ENCODE results near the gene AFAP1L2.

The AFAP1L2 gene

DNA sequence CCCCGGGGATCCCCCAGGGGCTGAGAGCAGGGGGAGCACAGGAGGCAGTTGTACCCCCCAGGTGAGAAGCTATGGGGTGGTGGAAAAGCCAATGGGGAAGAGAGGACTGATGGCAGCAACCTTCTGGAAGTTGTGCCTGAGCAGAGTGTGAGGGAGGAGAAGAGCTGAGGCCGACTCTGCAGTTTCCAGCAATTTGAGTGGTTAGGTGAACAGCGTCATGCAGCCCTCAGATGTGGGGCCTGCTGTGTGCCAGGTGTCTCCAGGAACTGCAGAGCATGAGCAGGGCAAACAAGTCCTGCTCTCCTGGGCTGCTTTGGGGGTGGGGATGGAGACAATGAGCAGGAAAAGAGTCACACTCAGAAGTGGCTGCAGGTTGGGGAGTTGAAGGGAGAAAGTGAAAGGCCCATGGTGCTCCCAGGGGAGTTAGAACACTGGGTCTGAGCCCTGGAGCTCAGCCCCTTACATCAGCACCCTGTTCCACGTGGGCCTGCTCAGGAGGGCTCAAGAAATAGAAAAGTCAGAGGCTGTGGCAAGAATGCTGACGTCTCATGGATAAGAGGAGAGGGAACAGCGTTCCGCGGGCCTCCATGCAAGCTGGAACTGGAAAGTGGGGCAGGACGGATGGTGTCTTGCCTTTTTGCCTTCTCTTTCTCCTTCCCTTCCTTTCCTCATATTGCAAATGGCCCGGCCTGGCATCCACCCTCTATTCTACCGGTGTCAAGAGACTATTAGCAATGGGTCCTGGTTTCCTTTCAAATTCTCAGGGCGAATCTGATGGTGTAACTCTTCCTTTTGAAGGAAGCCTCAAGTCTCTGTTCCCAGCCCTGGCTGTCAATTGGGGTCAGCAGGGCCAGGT lies 4.0 kb upstream of the AFAP1L2 start:
- DNase-seq: no peak

DNA sequence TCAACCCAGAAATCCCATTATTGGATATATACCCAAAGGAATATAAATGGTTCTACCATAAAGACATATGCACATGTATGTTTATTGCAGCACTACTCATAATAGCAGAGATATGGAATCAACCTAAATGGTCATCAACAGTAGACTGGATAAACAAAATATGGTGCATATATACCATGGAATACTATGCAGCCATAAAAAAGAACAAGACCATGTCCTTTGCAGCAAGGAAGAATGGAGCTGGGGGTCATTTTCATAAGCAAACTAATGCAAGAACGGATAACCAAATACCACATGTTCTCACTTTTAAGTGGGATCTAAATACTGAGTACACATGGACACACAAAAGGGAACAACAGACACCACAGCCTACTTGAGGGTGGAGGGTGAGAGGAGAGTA lies 2.2 kb upstream of the AFAP1L2 start:
- no peak for DNase-seq

DNA sequence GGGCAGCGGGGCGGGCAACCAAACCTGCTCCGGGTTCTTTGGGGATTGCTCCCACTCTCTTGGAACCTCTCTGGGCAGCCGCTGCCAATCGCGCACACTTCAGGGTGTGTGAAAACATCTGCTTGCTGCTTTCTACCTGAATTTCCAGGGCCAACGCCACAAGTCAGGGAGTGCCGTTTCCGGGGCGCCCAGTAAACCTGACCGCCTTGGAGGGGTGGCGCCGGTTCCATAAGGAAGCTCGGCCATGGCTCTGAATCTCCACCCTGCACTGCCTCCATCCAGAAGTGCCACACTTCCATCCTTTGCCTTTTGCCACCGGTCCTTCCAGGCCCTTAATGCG lies 679 bp upstream of the AFAP1L2 start:
- no peak for DNase-seq

DNA sequence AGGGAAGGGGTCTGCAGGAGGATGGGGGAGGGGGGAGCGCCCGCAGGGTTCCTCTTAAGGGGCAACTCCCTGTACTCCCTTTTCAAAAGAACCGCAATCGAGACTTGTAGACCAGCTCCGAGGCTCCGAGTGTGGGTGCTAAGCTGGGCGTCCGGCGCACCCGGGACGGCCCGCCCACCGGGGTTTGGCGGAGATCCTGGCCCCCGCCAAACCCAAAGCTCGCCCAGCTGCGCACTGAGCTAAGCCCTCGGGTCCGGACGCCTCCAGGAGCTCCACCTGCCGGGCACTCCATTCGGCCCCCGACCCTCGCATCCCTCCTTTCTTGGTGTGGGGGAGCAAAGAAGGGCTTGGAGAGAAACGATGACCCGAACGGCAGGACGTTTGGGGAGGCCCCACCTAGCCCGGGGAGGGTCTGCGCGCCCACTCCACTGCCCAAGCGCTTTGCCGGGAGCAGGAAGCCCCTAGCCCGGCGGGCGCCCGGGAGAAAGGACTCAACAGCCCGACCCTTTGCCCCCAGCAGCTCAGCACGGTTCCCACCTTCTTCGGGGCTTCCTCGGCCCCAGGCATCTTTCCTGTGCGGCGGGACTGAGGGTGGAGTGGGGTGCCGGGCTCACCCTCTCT lies 651 bp downstream of the AFAP1L2 start:
- no peak for DNase-seq

- DNase-seq: no peak
These were observed 1.3 kb downstream of the AFAP1L2 start for GRCh38 chr10:114402871-114403540.

DNA sequence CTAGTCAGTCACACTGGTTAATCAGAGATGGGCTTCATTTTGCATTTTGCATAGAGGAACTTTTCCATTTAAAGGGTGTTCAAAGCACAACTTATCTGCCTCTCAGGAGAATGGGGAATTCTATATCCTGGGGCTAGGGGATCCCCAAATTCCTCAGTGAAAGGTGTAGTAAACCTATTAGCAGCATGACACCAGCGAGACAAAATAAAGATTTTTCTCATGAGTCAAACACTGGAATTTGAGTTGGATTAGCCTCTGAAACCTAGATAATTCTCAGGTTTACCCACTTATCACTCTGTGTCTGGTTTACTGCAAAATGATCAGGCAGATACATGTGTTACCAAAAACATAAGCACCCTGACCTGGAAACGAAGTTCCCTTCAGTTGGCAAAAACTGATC lies 2.1 kb downstream of the AFAP1L2 start:
- no peak for DNase-seq

GRCh38 chr10:114401195-114401791 lies 3.0 kb downstream of the AFAP1L2 start:
- no peak for DNase-seq

DNA sequence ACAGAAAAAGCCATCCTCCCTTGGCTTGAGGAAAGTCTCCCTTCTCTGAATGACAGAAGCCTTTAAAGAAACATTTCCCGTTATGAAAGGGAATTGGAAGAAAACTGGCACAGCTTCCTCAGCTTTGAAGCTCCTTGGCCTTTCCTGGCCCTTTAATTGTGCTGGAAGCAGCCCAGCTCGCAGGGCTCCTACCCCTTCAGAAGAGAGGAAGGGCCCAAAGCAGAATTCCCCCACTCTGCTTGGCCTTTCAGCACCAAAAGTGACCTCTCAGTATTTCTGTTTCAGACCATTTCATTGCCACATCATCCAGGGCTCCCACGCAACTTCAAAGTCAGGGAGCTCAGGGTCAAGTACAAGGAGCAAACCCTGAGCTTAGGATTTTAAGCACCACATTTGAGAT lies 4.2 kb downstream of the AFAP1L2 start:
- DNase-seq: no peak

- no peak for DNase-seq
These were observed 4.7 kb downstream of the AFAP1L2 start for GRCh38 chr10:114399576-114399975.

GRCh38 chr10:114398587-114399331 lies 5.5 kb downstream of the AFAP1L2 start:
- no peak for DNase-seq

GRCh38 chr10:114397651-114398145 lies 6.6 kb downstream of the AFAP1L2 start:
- DNase-seq: no peak

- no peak for DNase-seq
These were observed 7.8 kb downstream of the AFAP1L2 start for GRCh38 chr10:114396464-114396863.

- no peak for DNase-seq
These were observed 8.8 kb downstream of the AFAP1L2 start for GRCh38 chr10:114395366-114396022.

DNA sequence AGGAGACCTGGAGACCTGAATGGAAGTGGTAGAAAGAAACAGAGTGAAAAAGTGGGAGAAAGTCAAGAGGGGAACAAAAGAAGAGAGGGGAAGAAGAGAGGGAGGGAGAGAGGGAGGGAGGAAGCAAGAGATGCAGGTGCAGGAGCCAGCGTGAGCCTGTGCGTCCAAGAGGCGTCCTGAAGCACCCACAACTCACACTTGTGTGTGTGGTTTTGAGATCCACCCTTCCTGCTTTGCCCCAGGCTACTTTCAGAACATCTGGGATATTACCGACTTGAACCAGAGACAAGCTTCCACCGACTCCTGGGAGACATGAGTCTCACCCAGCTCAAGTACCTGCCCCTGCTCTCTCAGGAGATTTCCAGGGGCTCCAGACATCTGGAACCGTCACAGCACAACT lies 9.8 kb downstream of the AFAP1L2 start:
- no peak for DNase-seq

GRCh38 chr10:114393886-114394285 lies 10.4 kb downstream of the AFAP1L2 start:
- DNase-seq: no peak

DNA sequence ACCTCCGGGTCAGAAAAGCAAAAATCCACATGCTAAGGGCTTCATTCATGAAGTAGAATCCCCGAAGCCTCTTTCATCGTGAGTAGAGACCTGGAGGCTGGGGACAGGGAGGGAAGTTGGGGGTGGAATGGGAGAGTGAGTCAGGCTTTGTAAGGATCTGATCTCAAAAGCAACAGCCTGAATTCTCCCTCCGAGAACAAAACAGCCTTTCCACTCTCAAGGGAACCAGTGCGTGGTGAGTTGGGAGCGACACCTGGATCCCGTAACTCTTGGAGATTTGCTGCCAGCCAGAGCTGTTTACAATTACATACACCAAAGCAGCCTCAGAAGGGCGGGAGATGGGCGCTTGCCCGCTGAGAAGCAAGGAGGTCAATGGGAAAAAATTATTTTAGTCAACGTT lies 10.8 kb downstream of the AFAP1L2 start:
- no peak for DNase-seq

DNA sequence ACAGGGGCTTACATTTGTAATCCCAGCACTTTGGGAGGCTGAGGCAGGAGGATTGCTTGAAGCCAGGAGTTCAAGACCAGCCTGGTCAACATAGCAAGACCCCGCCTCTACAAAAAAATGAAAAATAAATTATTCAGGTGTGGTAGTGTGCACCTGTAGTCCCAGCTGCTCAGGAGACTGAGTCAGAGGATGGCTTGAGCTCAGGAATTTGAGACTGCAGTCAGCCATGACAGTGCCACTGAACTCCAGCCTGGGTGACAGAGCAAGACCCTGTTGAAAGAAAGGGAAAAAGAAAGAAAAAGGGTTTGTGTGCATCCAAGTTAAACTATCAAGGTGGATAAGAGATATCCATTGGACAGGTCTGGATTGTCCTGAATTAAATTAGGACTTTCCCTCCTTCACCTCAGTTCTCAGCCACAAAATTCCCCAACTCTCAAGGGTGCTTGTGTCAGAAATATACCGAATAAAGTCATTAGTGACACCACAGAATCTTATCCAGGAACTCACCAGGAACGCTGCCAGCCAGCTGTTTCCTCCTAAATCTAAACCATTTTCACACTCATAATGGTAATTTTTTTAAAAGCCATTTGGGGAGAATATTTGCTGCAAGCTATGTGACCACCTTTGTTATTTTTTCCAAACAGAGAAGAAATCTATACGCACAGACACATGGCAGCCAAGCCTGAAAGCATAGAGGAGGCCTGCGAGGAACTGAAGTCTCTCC lies 12.0 kb downstream of the AFAP1L2 start:
- DNase-seq: no peak

- no peak for DNase-seq
These were observed 12.7 kb downstream of the AFAP1L2 start for GRCh38 chr10:114391599-114391998.

GRCh38 chr10:114389426-114389825 lies 14.9 kb downstream of the AFAP1L2 start:
- DNase-seq: no peak

DNA sequence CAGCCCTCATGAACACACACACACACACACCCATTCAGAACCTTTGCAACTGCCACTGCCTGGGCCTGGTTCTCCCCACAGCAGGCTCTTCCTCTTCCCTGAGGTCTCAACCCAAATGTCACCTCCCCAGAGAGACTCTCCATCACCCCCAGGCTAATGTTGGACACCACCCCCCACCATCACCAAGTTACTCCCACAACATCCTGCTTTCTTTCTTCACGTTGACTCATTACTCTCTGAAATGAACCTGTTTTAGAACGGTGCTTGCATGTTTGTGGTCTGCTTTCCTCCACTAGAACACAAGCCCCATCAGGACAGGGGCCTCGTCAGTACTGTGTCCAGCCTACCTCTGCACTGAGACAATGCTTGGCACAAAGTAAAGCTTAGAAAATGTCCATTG lies 16.0 kb downstream of the AFAP1L2 start:
- DNase-seq: no peak

DNA sequence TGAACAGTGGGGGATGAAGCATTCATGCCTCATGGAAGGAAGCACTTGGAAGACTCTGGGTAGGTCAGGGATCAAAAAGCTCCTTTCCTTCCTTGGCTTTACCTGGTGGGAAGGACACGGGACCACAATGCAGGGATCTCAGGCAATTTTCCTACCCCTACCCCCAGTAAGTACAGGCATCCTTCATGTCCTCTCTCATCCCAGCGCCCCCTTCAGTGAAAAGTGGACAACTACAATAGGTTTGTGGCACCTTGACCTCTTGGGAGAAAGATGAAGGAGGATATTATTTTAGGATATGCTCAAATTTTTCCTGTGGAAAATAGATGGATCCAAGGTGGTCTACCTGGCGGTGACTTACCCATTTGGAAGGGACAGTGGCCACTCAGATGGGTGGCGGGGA lies 16.5 kb downstream of the AFAP1L2 start:
- DNase-seq: no peak

- DNase-seq: no peak
These were observed 17.9 kb downstream of the AFAP1L2 start for GRCh38 chr10:114386452-114386851.
